GM18519 (cell line): ENCODE results near the gene SELPLG.
"Not testable (repeated sequence)": the region's sequence is repeated elsewhere in the genome, so short reads cannot be mapped to it uniquely, and the experiment has no call there.

Source experiments
- ATAC-seq: cut with Tn5 transposase; IDR thresholded peaks from one replicate; pipeline ENCODE4 v1.9.1; 2021; ENCODE audit warnings: mild to moderate bottlenecking, moderate library complexity; ENCODE audit not compliant: unreplicated experiment, low FRiP score

The SELPLG gene

GRCh38 chr12:108577458-108577857 lies 56.2 kb downstream of the SELPLG start:
- no peak for ATAC-seq

GRCh38 chr12:108576660-108577234 lies 56.9 kb downstream of the SELPLG start:
- ATAC-seq: no peak

- ATAC-seq: no peak
These were observed 58.3 kb downstream of the SELPLG start for GRCh38 chr12:108575199-108575912.

- ATAC-seq: not testable (repeated sequence)
These were observed 59.4 kb downstream of the SELPLG start for GRCh38 chr12:108574276-108574675.

GRCh38 chr12:108573317-108573716 lies 60.4 kb downstream of the SELPLG start:
- peak; percentile 27 for ATAC-seq

- ATAC-seq: peak; percentile 27
These were observed 61.4 kb downstream of the SELPLG start for GRCh38 chr12:108572166-108572790.
